GM18505 (cell line): ENCODE results near the gene ZNF35.
"Not testable (repeated sequence)": the region's sequence is repeated elsewhere in the genome, so short reads cannot be mapped to it uniquely, and the experiment has no call there.

ENCODE experiments used
- ATAC-seq: cut with Tn5 transposase; IDR thresholded peaks from one replicate; pipeline ENCODE4 v1.9.1; 2021; ENCODE audit not compliant: unreplicated experiment
- POLR2A ChIP-seq: IDR thresholded peaks from 4 replicates; pipeline ENCODE4 v1.6.1; 2011; ENCODE audit warnings: borderline replicate concordance; ENCODE audit not compliant: insufficient read depth, insufficient read length; ENCODE audit errors: extremely low read depth

Gene ZNF35

GRCh38 chr3:44665173-44665572 lies 16.6 kb downstream of the ZNF35 start:
- ATAC-seq: no peak
- no peak for TF ChIP-seq POLR2A

GRCh38 chr3:44666346-44666745 lies 17.8 kb downstream of the ZNF35 start:
- no peak for TF ChIP-seq POLR2A
- no peak for ATAC-seq

GRCh38 chr3:44669760-44670159 lies 21.2 kb downstream of the ZNF35 start:
- ATAC-seq: no peak
- no peak for TF ChIP-seq POLR2A

- not testable (repeated sequence) for ATAC-seq
These were observed 24.9 kb downstream of the ZNF35 start for GRCh38 chr3:44673466-44673865.

- ATAC-seq: no peak
- no peak for TF ChIP-seq POLR2A
These were observed 25.7 kb downstream of the ZNF35 start for GRCh38 chr3:44674211-44674610.

- no peak for TF ChIP-seq POLR2A
- no peak for ATAC-seq
These were observed 30.1 kb downstream of the ZNF35 start for GRCh38 chr3:44678480-44679116.

GRCh38 chr3:44680921-44681455 lies 32.5 kb downstream of the ZNF35 start:
- TF ChIP-seq POLR2A: no peak
- no peak for ATAC-seq

- no peak for ATAC-seq
- no peak for TF ChIP-seq POLR2A
These were observed 33.8 kb downstream of the ZNF35 start for GRCh38 chr3:44682182-44682896.

- ATAC-seq: peak; percentile 80
These were observed 36.7 kb downstream of the ZNF35 start for GRCh38 chr3:44685128-44685800.

GRCh38 chr3:44687898-44688297 lies 39.4 kb downstream of the ZNF35 start:
- TF ChIP-seq POLR2A: no peak
- no peak for ATAC-seq

More at GRCh38 chr3:44685128-44685800, 36.7 kb downstream of the ZNF35 start:
- peak; percentile 39 for TF ChIP-seq POLR2A
